WTC11 (cell line): ENCODE data around the gene NQO1. TPM values are rescaled to one million over a fixed set of nuclear protein-coding genes. Genes with fewer than 3 reads are reported as not detected.

ENCODE experiments used
- ATAC-seq: fragments of 200-7000 bp; cut with Tn5 transposase; 2 replicates; pipeline ENCODE4 v1.10.0; 2021; ENCODE audit warnings: mild to moderate bottlenecking, moderate library complexity
- CTCF ChIA-PET: fragments of 300-600 bp; sonication (Branson Sonifier 250); formaldehyde crosslinking; loops from one replicate; lab custom pipeline; 2021; ENCODE audit warnings: antibody characterized with exemption; lab: Charles Lee
- POLR2A ChIA-PET: fragments of 350-600 bp; sonication (Branson Sonifier 250); formaldehyde crosslinking; loops from one replicate; lab custom pipeline; 2021; ENCODE audit warnings: antibody characterized with exemption; lab: Charles Lee
- DNase-seq: peaks from one replicate; pipeline ENCODE4 v3.0.0; 2021; ENCODE audit warnings: low spot score
- H3K27ac Mint-ChIP-seq: 2 replicates; pipeline ENCODE4 v1.8.0; 2021; ENCODE audit warnings: mixed read lengths
- H3K27me3 Mint-ChIP-seq: 2 replicates; pipeline ENCODE4 v1.8.0; 2021; ENCODE audit warnings: low read depth, mild to moderate bottlenecking, moderate library complexity, mixed read lengths
- H3K36me3 Mint-ChIP-seq: 2 replicates; pipeline ENCODE4 v1.8.0; 2021; ENCODE audit warnings: mixed read lengths
- H3K4me1 Mint-ChIP-seq: 2 replicates; pipeline ENCODE4 v1.8.0; 2022; ENCODE audit warnings: mixed read lengths
- H3K4me3 Mint-ChIP-seq: 2 replicates; pipeline ENCODE4 v1.8.0; 2021; ENCODE audit warnings: mild to moderate bottlenecking, moderate library complexity, mixed read lengths
- H3K9me3 Mint-ChIP-seq: 2 replicates; pipeline ENCODE4 v1.8.0; 2021; ENCODE audit warnings: mixed read lengths
- CBFB ChIP-seq: sonication (generic); formaldehyde crosslinking; IDR thresholded peaks from 2 replicates; pipeline ENCODE4 v1.8.1; 2022; ENCODE audit warnings: mild to moderate bottlenecking, low read depth, missing genetic modification reagents
- FOXK1 ChIP-seq: sonication (generic); formaldehyde crosslinking; IDR thresholded peaks from 2 replicates; pipeline ENCODE4 v1.8.0; 2022; ENCODE audit warnings: mild to moderate bottlenecking, moderate library complexity, missing genetic modification reagents
- GABPB1 ChIP-seq: sonication (generic); formaldehyde crosslinking; IDR thresholded peaks from 2 replicates; pipeline ENCODE4 v1.8.1; 2023; ENCODE audit warnings: mild to moderate bottlenecking, missing genetic modification reagents
- JUN ChIP-seq: sonication (generic); formaldehyde crosslinking; IDR thresholded peaks from 2 replicates; pipeline ENCODE4 v1.8.0; 2023; ENCODE audit warnings: mild to moderate bottlenecking, missing genetic modification reagents
- NR2C2 ChIP-seq: sonication (generic); formaldehyde crosslinking; IDR thresholded peaks from 2 replicates; pipeline ENCODE4 v1.8.0; 2022; ENCODE audit warnings: mild to moderate bottlenecking, missing genetic modification reagents
- RELA ChIP-seq: sonication (generic); formaldehyde crosslinking; IDR thresholded peaks from 2 replicates; pipeline ENCODE4 v1.8.1; 2022; ENCODE audit warnings: missing genetic modification reagents, mild to moderate bottlenecking, borderline replicate concordance
- SMAD3 ChIP-seq: sonication (generic); formaldehyde crosslinking; IDR thresholded peaks from 2 replicates; pipeline ENCODE4 v1.8.0; 2022; ENCODE audit warnings: missing genetic modification reagents, mild to moderate bottlenecking, borderline replicate concordance
- SMAD4 ChIP-seq: sonication (generic); formaldehyde crosslinking; IDR thresholded peaks from 2 replicates; pipeline ENCODE4 v1.8.0; 2022; ENCODE audit warnings: mild to moderate bottlenecking, missing genetic modification reagents
- SOX15 ChIP-seq: fragments of 250-450 bp; sonication (Bioruptor Pico); IDR thresholded peaks from 2 replicates; pipeline ENCODE4 v1.9.0; 2021; ENCODE audit warnings: mild to moderate bottlenecking
- TEAD1 ChIP-seq: sonication (generic); formaldehyde crosslinking; IDR thresholded peaks from 2 replicates; pipeline ENCODE4 v1.8.0; 2022; ENCODE audit warnings: mild to moderate bottlenecking, missing genetic modification reagents
- TEAD4 ChIP-seq: sonication (generic); formaldehyde crosslinking; IDR thresholded peaks from 2 replicates; pipeline ENCODE4 v1.8.0; 2022; ENCODE audit warnings: mild to moderate bottlenecking, missing genetic modification reagents
- ZNF396 ChIP-seq: fragments of 250-450 bp; sonication (Bioruptor Pico); IDR thresholded peaks from 2 replicates; pipeline ENCODE4 v1.8.0; 2021; ENCODE audit warnings: mild to moderate bottlenecking, moderate library complexity, borderline replicate concordance
- ZNF423 ChIP-seq: fragments of 250-450 bp; sonication (Bioruptor Pico); IDR thresholded peaks from 2 replicates; pipeline ENCODE4 v2.1.2; 2022; ENCODE audit warnings: mild to moderate bottlenecking, moderate library complexity
- total RNA-seq: library from RNA; stranded (reverse); gene quantifications from 3 replicates; pipeline ENCODE4 v1.2.3, GENCODE V29; 2021
- TF ChIP-seq, protein P1 (sequence below): fragments of 250-450 bp; sonication (Bioruptor Pico); IDR thresholded peaks from 2 replicates; pipeline ENCODE4 v1.9.0; 2021; ENCODE audit warnings: mild to moderate bottlenecking
- TF ChIP-seq, protein P2 (sequence below): fragments of 250-450 bp; sonication (Bioruptor Pico); IDR thresholded peaks from 2 replicates; pipeline ENCODE4 v1.8.0; 2021; ENCODE audit warnings: mild to moderate bottlenecking
- TF ChIP-seq, protein P3 (sequence below): sonication (generic); formaldehyde crosslinking; IDR thresholded peaks from 2 replicates; pipeline ENCODE4 v1.8.0; 2022; ENCODE audit warnings: mild to moderate bottlenecking, missing genetic modification reagents
- TF ChIP-seq, protein P4 (sequence below): sonication (generic); formaldehyde crosslinking; IDR thresholded peaks from 2 replicates; pipeline ENCODE4 v1.8.0; 2022; ENCODE audit warnings: mild to moderate bottlenecking, missing genetic modification reagents
- TF ChIP-seq, protein P5 (sequence below): sonication (generic); formaldehyde crosslinking; IDR thresholded peaks from 2 replicates; pipeline ENCODE4 v1.8.1; 2022; ENCODE audit warnings: low read depth, missing genetic modification reagents, borderline replicate concordance
- TF ChIP-seq, protein P6 (sequence below): sonication (generic); formaldehyde crosslinking; IDR thresholded peaks from 2 replicates; pipeline ENCODE4 v1.8.0; 2022; ENCODE audit warnings: mild to moderate bottlenecking, missing genetic modification reagents
- TF ChIP-seq, protein P7 (sequence below): sonication (generic); formaldehyde crosslinking; IDR thresholded peaks from 2 replicates; pipeline ENCODE4 v1.8.1; 2022; ENCODE audit warnings: mild to moderate bottlenecking, missing genetic modification reagents, moderate library complexity, borderline replicate concordance
- TF ChIP-seq, protein P8 (sequence below): fragments of 200-600 bp; IDR thresholded peaks from 2 replicates; pipeline ENCODE4 v1.8.0; 2022; ENCODE audit warnings: antibody characterized with exemption
- TF ChIP-seq, protein P9 (sequence below): fragments of 250-450 bp; sonication (Bioruptor Pico); IDR thresholded peaks from 2 replicates; pipeline ENCODE4 v1.9.0; 2021; ENCODE audit warnings: moderate library complexity, mild to moderate bottlenecking, inconsistent platforms, borderline replicate concordance

NQO1 gene
- total RNA-seq, 1 experiment from 2014 or later, result 38.9 TPM

DNA sequence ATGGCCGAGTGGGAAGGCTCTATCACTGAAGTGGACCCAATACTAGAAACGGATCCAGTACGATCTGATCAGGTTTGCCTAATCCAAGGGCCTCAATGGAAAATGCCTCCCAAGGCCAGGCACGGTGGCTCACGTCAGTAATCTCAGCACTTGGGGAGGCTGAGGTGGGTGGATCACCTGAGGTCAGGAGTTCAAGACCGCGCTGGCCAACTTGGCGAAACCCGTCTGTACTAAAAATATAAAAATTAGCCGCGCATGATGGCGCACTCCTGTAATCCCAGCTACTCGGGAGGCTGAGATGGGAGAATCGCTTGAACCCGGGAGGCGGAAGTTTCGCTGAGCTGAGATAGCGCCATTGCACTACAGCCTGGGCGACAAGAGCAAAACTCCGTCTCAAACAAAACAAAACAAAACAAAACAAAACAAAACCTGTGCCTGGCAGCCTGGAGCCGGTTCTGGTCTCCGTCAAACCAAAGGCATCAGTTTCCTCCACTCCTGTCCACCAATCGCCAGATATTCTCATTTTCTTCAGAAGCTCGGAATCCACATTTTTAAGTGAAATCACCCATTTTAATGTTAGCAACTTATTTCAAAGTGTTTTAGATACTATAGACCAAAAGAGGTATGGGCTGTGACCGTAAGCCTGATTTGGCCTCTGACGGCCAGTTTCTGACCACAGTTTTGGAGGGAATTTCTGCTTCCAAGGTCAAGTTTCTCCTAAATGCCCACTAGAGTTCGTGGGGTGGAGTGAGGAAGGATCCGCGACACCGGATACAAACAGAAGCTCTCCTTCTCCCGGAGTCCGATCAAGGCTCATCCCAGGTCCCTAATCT, 664 bp downstream of the NQO1 start:
- H3K27me3 Mint-ChIP-seq, result no peaks in the 10 kb centered on the region
- H3K4me3 Mint-ChIP-seq, result peak overlapping the region; percentile 91
- no peak for ATAC-seq
- TF ChIP-seq, protein P1, sequence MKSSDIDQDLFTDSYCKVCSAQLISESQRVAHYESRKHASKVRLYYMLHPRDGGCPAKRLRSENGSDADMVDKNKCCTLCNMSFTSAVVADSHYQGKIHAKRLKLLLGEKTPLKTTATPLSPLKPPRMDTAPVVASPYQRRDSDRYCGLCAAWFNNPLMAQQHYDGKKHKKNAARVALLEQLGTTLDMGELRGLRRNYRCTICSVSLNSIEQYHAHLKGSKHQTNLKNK (CRISPR knock-in tag), result no peak
- no peak for TF ChIP-seq RELA (CRISPR knock-in tag)
- no peak for TF ChIP-seq TEAD1
- no peak for TF ChIP-seq FOXK1 (CRISPR knock-in tag)
- TF ChIP-seq, protein P2, sequence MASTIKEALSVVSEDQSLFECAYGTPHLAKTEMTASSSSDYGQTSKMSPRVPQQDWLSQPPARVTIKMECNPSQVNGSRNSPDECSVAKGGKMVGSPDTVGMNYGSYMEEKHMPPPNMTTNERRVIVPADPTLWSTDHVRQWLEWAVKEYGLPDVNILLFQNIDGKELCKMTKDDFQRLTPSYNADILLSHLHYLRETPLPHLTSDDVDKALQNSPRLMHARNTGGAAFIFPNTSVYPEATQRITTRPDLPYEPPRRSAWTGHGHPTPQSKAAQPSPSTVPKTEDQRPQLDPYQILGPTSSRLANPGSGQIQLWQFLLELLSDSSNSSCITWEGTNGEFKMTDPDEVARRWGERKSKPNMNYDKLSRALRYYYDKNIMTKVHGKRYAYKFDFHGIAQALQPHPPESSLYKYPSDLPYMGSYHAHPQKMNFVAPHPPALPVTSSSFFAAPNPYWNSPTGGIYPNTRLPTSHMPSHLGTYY (CRISPR knock-in tag), result no peak
- TF ChIP-seq ZNF396, result no peak
- TF ChIP-seq, protein P3, sequence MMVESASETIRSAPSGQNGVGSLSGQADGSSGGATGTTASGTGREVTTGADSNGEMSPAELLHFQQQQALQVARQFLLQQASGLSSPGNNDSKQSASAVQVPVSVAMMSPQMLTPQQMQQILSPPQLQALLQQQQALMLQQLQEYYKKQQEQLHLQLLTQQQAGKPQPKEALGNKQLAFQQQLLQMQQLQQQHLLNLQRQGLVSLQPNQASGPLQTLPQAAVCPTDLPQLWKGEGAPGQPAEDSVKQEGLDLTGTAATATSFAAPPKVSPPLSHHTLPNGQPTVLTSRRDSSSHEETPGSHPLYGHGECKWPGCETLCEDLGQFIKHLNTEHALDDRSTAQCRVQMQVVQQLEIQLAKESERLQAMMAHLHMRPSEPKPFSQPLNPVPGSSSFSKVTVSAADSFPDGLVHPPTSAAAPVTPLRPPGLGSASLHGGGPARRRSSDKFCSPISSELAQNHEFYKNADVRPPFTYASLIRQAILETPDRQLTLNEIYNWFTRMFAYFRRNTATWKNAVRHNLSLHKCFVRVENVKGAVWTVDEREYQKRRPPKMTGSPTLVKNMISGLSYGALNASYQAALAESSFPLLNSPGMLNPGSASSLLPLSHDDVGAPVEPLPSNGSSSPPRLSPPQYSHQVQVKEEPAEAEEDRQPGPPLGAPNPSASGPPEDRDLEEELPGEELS (CRISPR knock-in tag), result no peak
- TF ChIP-seq, protein P4, sequence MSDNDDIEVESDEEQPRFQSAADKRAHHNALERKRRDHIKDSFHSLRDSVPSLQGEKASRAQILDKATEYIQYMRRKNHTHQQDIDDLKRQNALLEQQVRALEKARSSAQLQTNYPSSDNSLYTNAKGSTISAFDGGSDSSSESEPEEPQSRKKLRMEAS, result no peak
- TF ChIP-seq, protein P5, sequence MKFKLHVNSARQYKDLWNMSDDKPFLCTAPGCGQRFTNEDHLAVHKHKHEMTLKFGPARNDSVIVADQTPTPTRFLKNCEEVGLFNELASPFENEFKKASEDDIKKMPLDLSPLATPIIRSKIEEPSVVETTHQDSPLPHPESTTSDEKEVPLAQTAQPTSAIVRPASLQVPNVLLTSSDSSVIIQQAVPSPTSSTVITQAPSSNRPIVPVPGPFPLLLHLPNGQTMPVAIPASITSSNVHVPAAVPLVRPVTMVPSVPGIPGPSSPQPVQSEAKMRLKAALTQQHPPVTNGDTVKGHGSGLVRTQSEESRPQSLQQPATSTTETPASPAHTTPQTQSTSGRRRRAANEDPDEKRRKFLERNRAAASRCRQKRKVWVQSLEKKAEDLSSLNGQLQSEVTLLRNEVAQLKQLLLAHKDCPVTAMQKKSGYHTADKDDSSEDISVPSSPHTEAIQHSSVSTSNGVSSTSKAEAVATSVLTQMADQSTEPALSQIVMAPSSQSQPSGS (CRISPR knock-in tag), result no peak
- no peak for TF ChIP-seq CBFB (CRISPR knock-in tag)
- TF ChIP-seq GABPB1, result no peak
- TF ChIP-seq, all 79 proteins: peak for 0
- Mint-ChIP-seq H3K27ac (peak overlapping the region; percentile 99), H3K9me3 (no peaks in the 10 kb centered on the region), H3K36me3 (no peaks in the 10 kb centered on the region), H3K4me1 (peaks cover 40% of the 10 kb centered on the region)
- DNase-seq, result no peak
- POLR2A ChIA-PET, result interaction anchor here (0.8 to 1.0 kb wide), 3 partner anchors 37 to 564 kb away, joined by 3 read pairs; partner anchors contain the start of gene AARS1
- CTCF ChIA-PET, result interaction anchor here (1.3 to 5.5 kb wide), 5 partner anchors 16 to 330 kb away, joined by 3 to 31 read pairs (median 6); partner anchors contain the start of gene NOB1

DNA sequence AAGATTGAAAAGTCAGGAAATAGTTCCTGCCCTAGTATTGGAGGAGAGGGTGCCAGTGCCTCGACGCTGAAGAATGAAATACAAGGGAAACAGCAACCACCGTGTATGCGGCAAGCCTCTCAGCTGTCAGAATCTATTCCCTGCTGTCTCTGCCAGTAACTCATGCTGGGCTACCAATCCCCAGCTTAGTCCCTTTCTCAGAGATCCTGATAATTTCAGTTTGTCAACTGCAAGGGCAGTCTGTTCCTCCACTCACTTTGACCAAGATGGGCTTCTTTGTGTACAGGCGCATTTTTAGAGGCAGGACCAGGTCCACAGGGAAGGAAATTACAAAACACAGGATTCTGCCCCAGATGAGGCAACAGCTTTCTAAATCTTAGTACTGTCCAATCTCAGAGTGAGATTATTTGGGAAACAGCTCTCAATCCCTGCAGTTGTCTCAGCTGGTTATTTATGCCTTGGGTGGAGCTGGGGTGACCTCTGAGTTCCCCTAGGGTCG, 1.3 kb downstream of the NQO1 start:
- CTCF ChIA-PET, result interaction anchor here (1.3 to 5.5 kb wide), 4 partner anchors 16 to 329 kb away, joined by 3 to 31 read pairs (median 6); partner anchors contain the start of gene NOB1
- TF ChIP-seq NR2C2 (CRISPR knock-in tag) (no peak), SMAD3 (CRISPR knock-in tag) (no peak), ZNF396 (no peak), CBFB (CRISPR knock-in tag) (no peak), SMAD4 (CRISPR knock-in tag) (no peak), TEAD4 (CRISPR knock-in tag) (no peak), JUN (CRISPR knock-in tag) (no peak), ZNF423 (no peak), SOX15 (CRISPR knock-in tag) (no peak)
- TF ChIP-seq, protein P6, sequence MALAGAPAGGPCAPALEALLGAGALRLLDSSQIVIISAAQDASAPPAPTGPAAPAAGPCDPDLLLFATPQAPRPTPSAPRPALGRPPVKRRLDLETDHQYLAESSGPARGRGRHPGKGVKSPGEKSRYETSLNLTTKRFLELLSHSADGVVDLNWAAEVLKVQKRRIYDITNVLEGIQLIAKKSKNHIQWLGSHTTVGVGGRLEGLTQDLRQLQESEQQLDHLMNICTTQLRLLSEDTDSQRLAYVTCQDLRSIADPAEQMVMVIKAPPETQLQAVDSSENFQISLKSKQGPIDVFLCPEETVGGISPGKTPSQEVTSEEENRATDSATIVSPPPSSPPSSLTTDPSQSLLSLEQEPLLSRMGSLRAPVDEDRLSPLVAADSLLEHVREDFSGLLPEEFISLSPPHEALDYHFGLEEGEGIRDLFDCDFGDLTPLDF (CRISPR knock-in tag), result no peak
- TF ChIP-seq, protein P7, sequence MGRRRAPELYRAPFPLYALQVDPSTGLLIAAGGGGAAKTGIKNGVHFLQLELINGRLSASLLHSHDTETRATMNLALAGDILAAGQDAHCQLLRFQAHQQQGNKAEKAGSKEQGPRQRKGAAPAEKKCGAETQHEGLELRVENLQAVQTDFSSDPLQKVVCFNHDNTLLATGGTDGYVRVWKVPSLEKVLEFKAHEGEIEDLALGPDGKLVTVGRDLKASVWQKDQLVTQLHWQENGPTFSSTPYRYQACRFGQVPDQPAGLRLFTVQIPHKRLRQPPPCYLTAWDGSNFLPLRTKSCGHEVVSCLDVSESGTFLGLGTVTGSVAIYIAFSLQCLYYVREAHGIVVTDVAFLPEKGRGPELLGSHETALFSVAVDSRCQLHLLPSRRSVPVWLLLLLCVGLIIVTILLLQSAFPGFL (CRISPR knock-in tag), result no peak
- TF ChIP-seq, protein P4, result no peak
- TF ChIP-seq, protein P8, sequence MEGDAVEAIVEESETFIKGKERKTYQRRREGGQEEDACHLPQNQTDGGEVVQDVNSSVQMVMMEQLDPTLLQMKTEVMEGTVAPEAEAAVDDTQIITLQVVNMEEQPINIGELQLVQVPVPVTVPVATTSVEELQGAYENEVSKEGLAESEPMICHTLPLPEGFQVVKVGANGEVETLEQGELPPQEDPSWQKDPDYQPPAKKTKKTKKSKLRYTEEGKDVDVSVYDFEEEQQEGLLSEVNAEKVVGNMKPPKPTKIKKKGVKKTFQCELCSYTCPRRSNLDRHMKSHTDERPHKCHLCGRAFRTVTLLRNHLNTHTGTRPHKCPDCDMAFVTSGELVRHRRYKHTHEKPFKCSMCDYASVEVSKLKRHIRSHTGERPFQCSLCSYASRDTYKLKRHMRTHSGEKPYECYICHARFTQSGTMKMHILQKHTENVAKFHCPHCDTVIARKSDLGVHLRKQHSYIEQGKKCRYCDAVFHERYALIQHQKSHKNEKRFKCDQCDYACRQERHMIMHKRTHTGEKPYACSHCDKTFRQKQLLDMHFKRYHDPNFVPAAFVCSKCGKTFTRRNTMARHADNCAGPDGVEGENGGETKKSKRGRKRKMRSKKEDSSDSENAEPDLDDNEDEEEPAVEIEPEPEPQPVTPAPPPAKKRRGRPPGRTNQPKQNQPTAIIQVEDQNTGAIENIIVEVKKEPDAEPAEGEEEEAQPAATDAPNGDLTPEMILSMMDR, result no peak
- TF ChIP-seq, protein P9, sequence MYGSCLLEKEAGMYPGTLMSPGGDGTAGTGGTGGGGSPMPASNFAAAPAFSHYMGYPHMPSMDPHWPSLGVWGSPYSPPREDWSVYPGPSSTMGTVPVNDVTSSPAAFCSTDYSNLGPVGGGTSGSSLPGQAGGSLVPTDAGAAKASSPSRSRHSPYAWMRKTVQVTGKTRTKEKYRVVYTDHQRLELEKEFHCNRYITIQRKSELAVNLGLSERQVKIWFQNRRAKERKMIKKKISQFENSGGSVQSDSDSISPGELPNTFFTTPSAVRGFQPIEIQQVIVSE (CRISPR knock-in tag), result no peak

More for the DNA sequence above, 1.3 kb downstream of the NQO1 start:
- POLR2A ChIA-PET, result interaction anchor here (0.6 kb wide), 1 partner anchor 15 kb away, joined by 6 read pairs; no protein-coding TSS in a partner anchor
- ATAC-seq (no peak), DNase-seq (no peak)
- Mint-ChIP-seq H3K27ac (peak overlapping the region; percentile 80), H3K9me3 (no peaks in the 10 kb centered on the region), H3K36me3 (no peaks in the 10 kb centered on the region), H3K4me1 (peaks cover 40% of the 10 kb centered on the region), H3K27me3 (no peaks in the 10 kb centered on the region), H3K4me3 (peak overlapping the region; percentile 91)
